ENCODE data around the gene CRISPLD2.

The CRISPLD2 gene

GRCh38 chr16:84816485-84816884 lies 3.3 kb upstream of the CRISPLD2 start:
- Histone ChIP-seq H3K27me3 (replicated peaks; ENCODE audit: control insufficient read depth, insufficient read depth, low read length) (no peaks in the 10 kb centered on the region), H3K4me3 (ENCODE audit: low read length) (no peak overlapping the region)

GRCh38 chr16:84817206-84817605 lies 2.6 kb upstream of the CRISPLD2 start:
- H3K4me3 ChIP-seq (ENCODE audit: low read length): no peak overlapping the region
- no peaks in the 10 kb centered on the region for H3K27me3 ChIP-seq (replicated peaks; ENCODE audit: control insufficient read depth, insufficient read depth, low read length)
- H3K36me3 ChIP-seq (ENCODE audit: control insufficient read depth, insufficient read depth, low read length, severe bottlenecking): no peaks in the 10 kb centered on the region
- no peak for DNase-seq (ENCODE audit: low read depth)
- no peaks in the 10 kb centered on the region for H3K9me3 ChIP-seq (ENCODE audit: control insufficient read depth, low read length)
- peaks cover 19% of the 10 kb centered on the region for H3K4me1 ChIP-seq (ENCODE audit: control insufficient read depth, insufficient read depth, low read length)
- no peak overlapping the region for H3K9ac ChIP-seq (ENCODE audit: low read length)

More at GRCh38 chr16:84816485-84816884, 3.3 kb upstream of the CRISPLD2 start:
- peaks cover 12% of the 10 kb centered on the region for H3K4me1 ChIP-seq (ENCODE audit: control insufficient read depth, insufficient read depth, low read length)
- no peaks in the 10 kb centered on the region for H3K9me3 ChIP-seq (ENCODE audit: control insufficient read depth, low read length)
- H3K9ac ChIP-seq (ENCODE audit: low read length): no peak overlapping the region
- H3K36me3 ChIP-seq (ENCODE audit: control insufficient read depth, insufficient read depth, low read length, severe bottlenecking): no peaks in the 10 kb centered on the region
- DNase-seq (ENCODE audit: low read depth): no peak

GRCh38 chr16:84817613-84818012 lies 2.2 kb upstream of the CRISPLD2 start:
- H3K4me1 ChIP-seq (ENCODE audit: control insufficient read depth, insufficient read depth, low read length): peaks cover 23% of the 10 kb centered on the region
- no peak overlapping the region for H3K9ac ChIP-seq (ENCODE audit: low read length)
- H3K4me3 ChIP-seq (ENCODE audit: low read length): no peak overlapping the region
- H3K27me3 ChIP-seq (replicated peaks; ENCODE audit: control insufficient read depth, insufficient read depth, low read length): no peaks in the 10 kb centered on the region
- H3K36me3 ChIP-seq (ENCODE audit: control insufficient read depth, insufficient read depth, low read length, severe bottlenecking): no peaks in the 10 kb centered on the region
- no peaks in the 10 kb centered on the region for H3K9me3 ChIP-seq (ENCODE audit: control insufficient read depth, low read length)
- no peak for DNase-seq (ENCODE audit: low read depth)

- H3K4me3 ChIP-seq (ENCODE audit: low read length): no peak overlapping the region
- no peaks in the 10 kb centered on the region for H3K27me3 ChIP-seq (replicated peaks; ENCODE audit: control insufficient read depth, insufficient read depth, low read length)
- no peaks in the 10 kb centered on the region for H3K9me3 ChIP-seq (ENCODE audit: control insufficient read depth, low read length)
- no peaks in the 10 kb centered on the region for H3K36me3 ChIP-seq (ENCODE audit: control insufficient read depth, insufficient read depth, low read length, severe bottlenecking)
- peaks cover 29% of the 10 kb centered on the region for H3K4me1 ChIP-seq (ENCODE audit: control insufficient read depth, insufficient read depth, low read length)
- H3K9ac ChIP-seq (ENCODE audit: low read length): no peak overlapping the region
- no peak for DNase-seq (ENCODE audit: low read depth)
Observed at GRCh38 chr16:84818133-84818532, 1.7 kb upstream of the CRISPLD2 start.

GRCh38 chr16:84818989-84819643 lies 669 bp upstream of the CRISPLD2 start:
- H3K36me3 ChIP-seq (ENCODE audit: control insufficient read depth, insufficient read depth, low read length, severe bottlenecking): no peaks in the 10 kb centered on the region
- no peak overlapping the region for H3K9ac ChIP-seq (ENCODE audit: low read length)
- peak overlapping the region; percentile 86 for H3K4me3 ChIP-seq (ENCODE audit: low read length)
- H3K9me3 ChIP-seq (ENCODE audit: control insufficient read depth, low read length): no peaks in the 10 kb centered on the region
- no peaks in the 10 kb centered on the region for H3K27me3 ChIP-seq (replicated peaks; ENCODE audit: control insufficient read depth, insufficient read depth, low read length)
- no peak for DNase-seq (ENCODE audit: low read depth)
- peaks cover 38% of the 10 kb centered on the region for H3K4me1 ChIP-seq (ENCODE audit: control insufficient read depth, insufficient read depth, low read length)

- no peaks in the 10 kb centered on the region for H3K9me3 ChIP-seq (ENCODE audit: control insufficient read depth, low read length)
Observed at GRCh38 chr16:84820305-84820684, 510 bp downstream of the CRISPLD2 start.

GRCh38 chr16:84820771-84821170 lies 986 bp downstream of the CRISPLD2 start:
- H3K9ac ChIP-seq (ENCODE audit: low read length): peak overlapping the region; percentile 88
- H3K9me3 ChIP-seq (ENCODE audit: control insufficient read depth, low read length): no peaks in the 10 kb centered on the region
- peak overlapping the region; percentile 86 for H3K4me3 ChIP-seq (ENCODE audit: low read length)
- H3K36me3 ChIP-seq (ENCODE audit: control insufficient read depth, insufficient read depth, low read length, severe bottlenecking): no peaks in the 10 kb centered on the region
- no peaks in the 10 kb centered on the region for H3K27me3 ChIP-seq (replicated peaks; ENCODE audit: control insufficient read depth, insufficient read depth, low read length)
- H3K4me1 ChIP-seq (ENCODE audit: control insufficient read depth, insufficient read depth, low read length): peaks cover 41% of the 10 kb centered on the region
- DNase-seq (ENCODE audit: low read depth): no peak

More at GRCh38 chr16:84820305-84820684, 510 bp downstream of the CRISPLD2 start:
- Histone ChIP-seq H3K36me3 (ENCODE audit: control insufficient read depth, insufficient read depth, low read length, severe bottlenecking) (no peaks in the 10 kb centered on the region), H3K9ac (ENCODE audit: low read length) (peak overlapping the region; percentile 88), H3K27me3 (replicated peaks; ENCODE audit: control insufficient read depth, insufficient read depth, low read length) (no peaks in the 10 kb centered on the region), H3K4me1 (ENCODE audit: control insufficient read depth, insufficient read depth, low read length) (peaks cover 40% of the 10 kb centered on the region), H3K4me3 (ENCODE audit: low read length) (peak overlapping the region; percentile 86)
- DNase-seq (ENCODE audit: low read depth): peak; percentile 41

GRCh38 chr16:84821179-84821578 lies 1.4 kb downstream of the CRISPLD2 start:
- H3K36me3 ChIP-seq (ENCODE audit: control insufficient read depth, insufficient read depth, low read length, severe bottlenecking): no peaks in the 10 kb centered on the region
- peak overlapping the region; percentile 88 for H3K9ac ChIP-seq (ENCODE audit: low read length)
- no peaks in the 10 kb centered on the region for H3K27me3 ChIP-seq (replicated peaks; ENCODE audit: control insufficient read depth, insufficient read depth, low read length)
- no peaks in the 10 kb centered on the region for H3K9me3 ChIP-seq (ENCODE audit: control insufficient read depth, low read length)
- DNase-seq (ENCODE audit: low read depth): no peak
- H3K4me1 ChIP-seq (ENCODE audit: control insufficient read depth, insufficient read depth, low read length): peaks cover 46% of the 10 kb centered on the region
- peak overlapping the region; percentile 86 for H3K4me3 ChIP-seq (ENCODE audit: low read length)

GRCh38 chr16:84821728-84822689 lies 2.2 kb downstream of the CRISPLD2 start:
- Histone ChIP-seq H3K9me3 (ENCODE audit: control insufficient read depth, low read length) (no peaks in the 10 kb centered on the region), H3K9ac (ENCODE audit: low read length) (peak overlapping the region; percentile 88), H3K36me3 (ENCODE audit: control insufficient read depth, insufficient read depth, low read length, severe bottlenecking) (no peaks in the 10 kb centered on the region), H3K4me1 (ENCODE audit: control insufficient read depth, insufficient read depth, low read length) (peaks cover 53% of the 10 kb centered on the region), H3K4me3 (ENCODE audit: low read length) (peak overlapping the region; percentile 86), H3K27me3 (replicated peaks; ENCODE audit: control insufficient read depth, insufficient read depth, low read length) (no peaks in the 10 kb centered on the region)
- DNase-seq (ENCODE audit: low read depth): peak; percentile 61

GRCh38 chr16:84822990-84823389 lies 3.2 kb downstream of the CRISPLD2 start:
- H3K4me3 ChIP-seq (ENCODE audit: low read length): peak overlapping the region; percentile 86
- no peaks in the 10 kb centered on the region for H3K36me3 ChIP-seq (ENCODE audit: control insufficient read depth, insufficient read depth, low read length, severe bottlenecking)
- peaks cover 63% of the 10 kb centered on the region for H3K4me1 ChIP-seq (ENCODE audit: control insufficient read depth, insufficient read depth, low read length)
- H3K9me3 ChIP-seq (ENCODE audit: control insufficient read depth, low read length): no peaks in the 10 kb centered on the region
- H3K9ac ChIP-seq (ENCODE audit: low read length): peak overlapping the region; percentile 88
- no peaks in the 10 kb centered on the region for H3K27me3 ChIP-seq (replicated peaks; ENCODE audit: control insufficient read depth, insufficient read depth, low read length)
- DNase-seq (ENCODE audit: low read depth): no peak

GRCh38 chr16:84823484-84823883 lies 3.7 kb downstream of the CRISPLD2 start:
- no peaks in the 10 kb centered on the region for H3K27me3 ChIP-seq (replicated peaks; ENCODE audit: control insufficient read depth, insufficient read depth, low read length)
- peaks cover 68% of the 10 kb centered on the region for H3K4me1 ChIP-seq (ENCODE audit: control insufficient read depth, insufficient read depth, low read length)
- H3K9ac ChIP-seq (ENCODE audit: low read length): peak overlapping the region; percentile 88
- H3K4me3 ChIP-seq (ENCODE audit: low read length): peak overlapping the region; percentile 35
- DNase-seq (ENCODE audit: low read depth): peak; percentile 56
- no peaks in the 10 kb centered on the region for H3K9me3 ChIP-seq (ENCODE audit: control insufficient read depth, low read length)
- no peaks in the 10 kb centered on the region for H3K36me3 ChIP-seq (ENCODE audit: control insufficient read depth, insufficient read depth, low read length, severe bottlenecking)
